GM12801 (cell line): ENCODE data around the gene DOCK10.

ENCODE experiments used
- TF ChIP-seq, protein P1 (sequence below): IDR thresholded peaks from one replicate; pipeline ENCODE4 v1.5.1; 2011; ENCODE audit warnings: control low read depth; ENCODE audit not compliant: insufficient read length; ENCODE audit errors: extremely low read depth

Gene DOCK10

DNA sequence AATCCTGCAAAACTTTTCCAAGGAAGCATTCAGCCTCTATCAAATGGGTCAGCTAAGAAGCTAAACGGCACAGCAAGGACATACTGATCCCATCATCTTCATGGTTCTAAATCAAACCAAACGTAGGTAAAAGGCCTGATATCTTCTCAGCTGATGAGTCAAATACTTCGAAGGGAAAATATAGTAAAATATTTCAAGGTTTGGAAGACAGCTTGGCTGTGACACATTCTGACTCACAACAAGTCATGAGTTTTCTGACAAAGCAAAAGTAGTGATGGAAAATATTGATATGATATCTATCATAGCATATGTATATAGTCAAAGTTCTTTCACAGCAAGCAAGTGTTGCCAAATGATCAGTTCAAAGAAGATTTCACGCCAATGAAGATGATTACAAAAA lies 31.5 kb downstream of the DOCK10 start:
- TF ChIP-seq, protein P1, sequence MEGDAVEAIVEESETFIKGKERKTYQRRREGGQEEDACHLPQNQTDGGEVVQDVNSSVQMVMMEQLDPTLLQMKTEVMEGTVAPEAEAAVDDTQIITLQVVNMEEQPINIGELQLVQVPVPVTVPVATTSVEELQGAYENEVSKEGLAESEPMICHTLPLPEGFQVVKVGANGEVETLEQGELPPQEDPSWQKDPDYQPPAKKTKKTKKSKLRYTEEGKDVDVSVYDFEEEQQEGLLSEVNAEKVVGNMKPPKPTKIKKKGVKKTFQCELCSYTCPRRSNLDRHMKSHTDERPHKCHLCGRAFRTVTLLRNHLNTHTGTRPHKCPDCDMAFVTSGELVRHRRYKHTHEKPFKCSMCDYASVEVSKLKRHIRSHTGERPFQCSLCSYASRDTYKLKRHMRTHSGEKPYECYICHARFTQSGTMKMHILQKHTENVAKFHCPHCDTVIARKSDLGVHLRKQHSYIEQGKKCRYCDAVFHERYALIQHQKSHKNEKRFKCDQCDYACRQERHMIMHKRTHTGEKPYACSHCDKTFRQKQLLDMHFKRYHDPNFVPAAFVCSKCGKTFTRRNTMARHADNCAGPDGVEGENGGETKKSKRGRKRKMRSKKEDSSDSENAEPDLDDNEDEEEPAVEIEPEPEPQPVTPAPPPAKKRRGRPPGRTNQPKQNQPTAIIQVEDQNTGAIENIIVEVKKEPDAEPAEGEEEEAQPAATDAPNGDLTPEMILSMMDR: no peak

DNA sequence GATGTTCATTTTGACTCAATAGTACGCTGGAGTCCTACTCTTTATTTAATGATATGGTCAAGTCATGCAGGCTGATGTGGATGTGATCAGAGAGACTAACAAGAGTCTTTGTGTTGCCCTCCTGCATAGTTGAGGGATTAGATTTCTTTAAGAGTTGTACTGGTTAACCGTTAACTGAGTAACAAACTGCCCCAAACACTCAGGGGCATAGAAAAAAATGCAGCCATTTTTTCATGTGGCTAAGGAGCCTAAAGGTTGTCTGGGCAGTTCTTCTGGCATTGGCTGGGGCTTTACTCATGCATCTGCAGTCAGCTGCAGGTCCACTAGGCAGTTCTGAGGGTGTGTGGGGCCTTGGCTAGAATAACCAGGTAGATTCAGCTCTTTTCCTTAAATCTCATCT lies 32.5 kb downstream of the DOCK10 start:
- TF ChIP-seq, protein P1: no peak

DNA sequence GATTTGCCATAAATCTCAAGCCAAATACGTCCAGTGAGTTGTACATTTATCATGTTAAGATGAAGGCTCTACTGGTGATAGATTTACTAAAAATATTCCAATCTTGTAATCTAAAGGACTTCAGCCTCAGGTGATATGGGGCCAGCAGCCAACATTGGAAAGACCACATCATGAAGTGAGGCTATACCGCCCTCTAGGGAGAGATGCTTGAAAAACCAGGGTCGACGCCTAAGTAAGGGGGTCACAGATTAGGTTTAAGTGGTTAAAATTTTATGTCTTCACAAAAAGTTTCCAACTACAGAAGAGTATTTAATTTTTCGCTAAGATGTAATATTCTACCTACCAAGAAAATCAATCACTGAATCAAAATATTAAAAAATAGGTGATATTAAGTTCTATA lies 33.3 kb downstream of the DOCK10 start:
- TF ChIP-seq, protein P1: no peak

DNA sequence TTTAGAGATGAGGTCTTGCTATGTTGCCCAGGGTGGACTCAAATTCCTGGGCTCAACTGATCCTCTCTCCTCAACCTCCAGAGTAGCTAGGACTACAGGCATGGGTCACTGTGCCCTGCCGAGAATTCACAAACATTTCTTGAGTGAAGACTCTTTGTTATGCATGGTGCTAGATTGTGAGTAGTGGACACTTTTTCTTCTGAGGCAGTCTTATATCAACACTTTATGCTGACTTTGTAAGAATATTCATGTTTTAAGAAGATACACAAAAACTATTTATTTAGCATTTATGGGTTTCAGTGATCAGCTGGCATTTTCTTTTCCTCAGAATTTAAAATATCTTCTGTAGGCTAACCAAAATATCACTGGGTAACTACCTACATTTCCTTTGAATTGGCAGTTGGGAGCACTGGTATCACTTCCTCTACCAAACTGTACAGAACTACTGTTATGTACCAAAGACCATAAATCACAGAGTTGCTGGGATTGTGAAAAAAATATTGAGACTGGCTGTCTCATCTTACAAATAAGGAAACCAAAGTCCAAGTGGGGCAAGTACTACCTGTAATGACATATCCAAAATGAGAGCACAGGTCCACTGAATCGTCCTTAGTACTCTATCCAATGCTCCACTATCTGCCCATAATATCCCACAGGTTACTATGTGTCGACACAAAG lies 34.0 kb downstream of the DOCK10 start:
- TF ChIP-seq, protein P1: no peak

DNA sequence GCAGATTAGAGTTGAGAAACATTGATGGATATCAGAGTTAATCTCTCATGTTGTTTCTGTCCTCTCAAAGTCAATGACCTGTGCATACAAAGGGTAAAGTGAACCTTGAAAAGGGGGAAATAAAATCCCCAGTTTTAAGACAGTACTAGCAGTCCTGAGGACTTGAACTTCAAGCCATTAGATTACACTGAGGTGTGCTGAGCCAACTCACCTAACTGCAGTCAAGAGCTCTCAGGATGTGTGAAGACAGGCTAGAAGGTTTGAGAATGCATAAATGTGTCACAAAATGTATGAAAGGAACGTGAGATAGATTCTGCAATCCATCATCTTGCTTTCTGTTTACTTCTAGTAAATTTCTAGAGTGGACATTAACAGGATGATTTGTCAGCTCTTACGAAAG lies 35.5 kb downstream of the DOCK10 start:
- TF ChIP-seq, protein P1: no peak

DNA sequence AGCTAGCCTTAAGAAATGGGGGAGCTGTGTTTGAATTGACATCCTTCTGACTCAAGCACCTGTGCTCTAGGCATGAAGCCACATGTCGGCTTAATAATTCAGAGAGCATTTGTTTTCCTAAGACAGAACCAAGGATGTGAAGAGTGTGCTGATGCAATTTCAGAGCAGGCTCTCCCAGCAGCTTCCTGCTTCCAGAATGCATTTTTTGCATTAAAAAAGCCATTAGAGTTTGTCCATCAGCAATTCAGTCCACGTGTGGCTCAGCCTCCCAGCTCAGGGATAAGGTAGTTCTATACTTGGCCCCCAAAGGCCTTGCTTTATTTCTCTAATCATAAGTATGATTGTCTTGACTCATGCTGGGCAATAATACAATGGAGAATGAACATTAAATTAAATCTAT lies 37.7 kb downstream of the DOCK10 start:
- TF ChIP-seq, protein P1: no peak

DNA sequence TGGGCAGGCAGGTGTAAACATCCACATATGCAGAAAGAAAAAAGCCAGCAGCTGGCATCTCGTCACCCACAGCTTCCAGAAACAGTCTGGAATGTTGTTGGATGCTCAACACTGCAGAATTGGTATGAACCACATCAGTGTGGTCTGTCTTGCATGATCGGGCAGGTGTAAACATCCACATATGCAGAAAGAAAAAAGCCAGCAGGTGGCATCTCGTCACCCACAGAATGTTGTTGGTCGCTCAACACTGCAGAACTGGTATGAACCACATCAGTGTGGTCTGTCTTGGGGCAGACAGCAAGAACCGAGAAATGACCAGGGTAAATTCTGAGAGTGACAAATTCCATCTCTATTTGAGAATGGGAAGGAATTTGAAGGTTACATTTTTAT lies 39.6 kb downstream of the DOCK10 start:
- TF ChIP-seq, protein P1: no peak
